A673 (cell line): ENCODE measurements around the gene ENO1. TPM values are rescaled to one million over a fixed set of nuclear protein-coding genes. Genes with fewer than 3 reads are reported as not detected.

Experiments used
- BruUV-seq: library from RNA; stranded (reverse); fragments of 400-500 nt; replicated peaks from 2 replicates; lab custom pipeline; 2021; lab: Mats Ljungman, UMichigan
- CTCF ChIA-PET: fragments of 300-600 bp; sonication (Branson Sonifier 250); formaldehyde crosslinking; loops from one replicate; lab custom pipeline; 2022; ENCODE audit warnings: antibody characterized with exemption; lab: Charles Lee
- POLR2A ChIA-PET: fragments of 300-600 bp; sonication (Branson Sonifier 250); formaldehyde crosslinking; loops from one replicate; lab custom pipeline; 2022; ENCODE audit warnings: antibody characterized with exemption; ENCODE audit not compliant: low non-redundant PET; lab: Charles Lee
- DNase-seq: peaks from one replicate; pipeline ENCODE4 v3.0.0-alpha.2; 2015; ENCODE audit warnings: low spot score
- H3K27ac ChIP-seq: fragments of 200-600 bp; sonication (generic); 2 replicates; pipeline ENCODE4 v1.5.1; 2016; ENCODE audit warnings: mixed run types, low read depth, mild to moderate bottlenecking, mixed read lengths, antibody characterized with exemption, low read length; ENCODE audit not compliant: poor library complexity, severe bottlenecking
- H3K27me3 ChIP-seq: fragments of 200-600 bp; sonication (generic); replicated peaks from 2 replicates; pipeline ENCODE4 v1.6.1; 2017; ENCODE audit warnings: mixed run types, low read depth, mild to moderate bottlenecking, mixed read lengths, antibody characterized with exemption, low read length; ENCODE audit not compliant: insufficient read depth, poor library complexity
- H3K36me3 ChIP-seq: fragments of 200-600 bp; sonication (generic); 2 replicates; pipeline ENCODE4 v1.6.1; 2016; ENCODE audit warnings: mixed run types, mild to moderate bottlenecking, mixed read lengths, antibody characterized with exemption, low read length; ENCODE audit not compliant: insufficient read depth, poor library complexity, severe bottlenecking
- H3K4me1 ChIP-seq: fragments of 200-600 bp; sonication (generic); 2 replicates; pipeline ENCODE4 v1.6.1; 2017; ENCODE audit warnings: mixed run types, mild to moderate bottlenecking, mixed read lengths, antibody characterized with exemption, low read length; ENCODE audit not compliant: insufficient read depth, poor library complexity, severe bottlenecking
- H3K4me3 ChIP-seq: fragments of 200-600 bp; sonication (generic); 2 replicates; pipeline ENCODE4 v1.5.1; 2016; ENCODE audit warnings: low read depth, mixed run types, mild to moderate bottlenecking, mixed read lengths, low read length; ENCODE audit not compliant: poor library complexity, severe bottlenecking
- H3K9me3 ChIP-seq: fragments of 200-600 bp; sonication (generic); 2 replicates; pipeline ENCODE4 v1.6.1; 2016; ENCODE audit warnings: mixed run types, low read depth, mild to moderate bottlenecking, mixed read lengths, antibody characterized with exemption, low read length; ENCODE audit not compliant: poor library complexity, severe bottlenecking
- EZH2 ChIP-seq: fragments of 200-600 bp; sonication (generic); IDR thresholded peaks from 2 replicates; pipeline ENCODE4 v1.6.1; 2017; ENCODE audit warnings: borderline replicate concordance, low read depth, mild to moderate bottlenecking, mixed read lengths, antibody characterized with exemption, low read length; ENCODE audit not compliant: poor library complexity, severe bottlenecking
- intact Hi-C: fragments of 100-400 bp; cut with micrococcal nuclease; formaldehyde crosslinking; loops from one replicate; pipeline ENCODE4 v1.10.0; 2022; ENCODE audit not compliant: unreplicated experiment
- total RNA-seq: library from RNA; stranded (reverse); gene quantifications from 2 replicates; pipeline ENCODE4 v1.2.3, GENCODE V29; 2021
- TF ChIP-seq, protein P1 (sequence below): fragments of 300-800, 200-600 bp; sonication (generic); conservative IDR thresholded peaks from 2 replicates; pipeline ENCODE4 v1.5.1; 2017; ENCODE audit warnings: low read depth, mild to moderate bottlenecking, antibody characterized with exemption, low read length, moderate library complexity, mixed read lengths

Gene ENO1
- total RNA-seq, 1 experiment from 2014 or later: 2,659 TPM

DNA sequence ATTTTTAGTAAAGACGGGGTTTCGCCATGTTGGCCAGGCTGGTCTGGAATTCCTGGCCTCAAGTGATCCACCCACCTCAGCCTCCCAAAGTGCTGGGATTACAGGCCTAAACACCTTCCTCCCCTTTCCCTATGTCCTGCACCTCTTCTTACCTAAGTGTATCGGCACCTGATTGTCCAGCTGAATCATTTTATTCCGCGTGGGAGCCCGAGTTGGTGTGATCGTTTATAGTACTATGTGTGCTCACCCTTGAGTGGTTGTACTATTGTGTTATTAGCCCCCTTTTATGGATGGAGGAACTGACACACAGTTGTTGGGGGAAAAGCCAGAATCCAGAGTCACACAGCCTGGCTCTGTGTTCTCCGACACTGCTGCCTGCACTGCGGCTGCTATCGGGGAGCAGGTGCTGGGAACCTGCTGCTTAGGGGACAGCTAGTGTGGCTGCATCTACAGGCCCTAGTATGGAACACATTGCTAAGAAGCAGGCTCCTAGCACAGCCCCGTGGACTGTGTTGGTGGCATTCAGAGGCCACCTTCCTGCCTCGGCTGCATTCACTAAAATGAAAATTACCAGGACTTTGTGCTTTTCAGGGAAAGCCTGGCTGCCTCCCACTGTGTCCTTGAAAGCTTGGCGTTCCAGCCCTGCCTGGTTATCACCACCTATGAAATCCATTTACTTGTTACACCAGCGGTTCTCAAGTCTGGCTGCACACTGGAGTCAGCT lies 21.6 kb downstream of the ENO1 start:
- Histone ChIP-seq H3K4me3 (no peak overlapping the region), H3K27ac (peak overlapping the region; percentile 26), H3K9me3 (no peaks in the 10 kb centered on the region), H3K36me3 (peaks cover 48% of the 10 kb centered on the region), H3K27me3 (no peaks in the 10 kb centered on the region), H3K4me1 (no peaks in the 10 kb centered on the region)
- TF ChIP-seq, protein P1, sequence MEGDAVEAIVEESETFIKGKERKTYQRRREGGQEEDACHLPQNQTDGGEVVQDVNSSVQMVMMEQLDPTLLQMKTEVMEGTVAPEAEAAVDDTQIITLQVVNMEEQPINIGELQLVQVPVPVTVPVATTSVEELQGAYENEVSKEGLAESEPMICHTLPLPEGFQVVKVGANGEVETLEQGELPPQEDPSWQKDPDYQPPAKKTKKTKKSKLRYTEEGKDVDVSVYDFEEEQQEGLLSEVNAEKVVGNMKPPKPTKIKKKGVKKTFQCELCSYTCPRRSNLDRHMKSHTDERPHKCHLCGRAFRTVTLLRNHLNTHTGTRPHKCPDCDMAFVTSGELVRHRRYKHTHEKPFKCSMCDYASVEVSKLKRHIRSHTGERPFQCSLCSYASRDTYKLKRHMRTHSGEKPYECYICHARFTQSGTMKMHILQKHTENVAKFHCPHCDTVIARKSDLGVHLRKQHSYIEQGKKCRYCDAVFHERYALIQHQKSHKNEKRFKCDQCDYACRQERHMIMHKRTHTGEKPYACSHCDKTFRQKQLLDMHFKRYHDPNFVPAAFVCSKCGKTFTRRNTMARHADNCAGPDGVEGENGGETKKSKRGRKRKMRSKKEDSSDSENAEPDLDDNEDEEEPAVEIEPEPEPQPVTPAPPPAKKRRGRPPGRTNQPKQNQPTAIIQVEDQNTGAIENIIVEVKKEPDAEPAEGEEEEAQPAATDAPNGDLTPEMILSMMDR: no peak
- TF ChIP-seq EZH2: no peak
- intact Hi-C loops: loop anchor here (10.0 kb wide), 2 partner anchors 392 to 502 kb away; no protein-coding TSS in a partner anchor
- POLR2A ChIA-PET: interaction anchor here (0.6 kb wide), 1 partner anchor 14 kb away, joined by 3 read pairs; no protein-coding TSS in a partner anchor
- BruUV-seq: no TSS peak
- CTCF ChIA-PET: no interaction called here
- no peak for DNase-seq

- Histone ChIP-seq H3K9me3 (no peaks in the 10 kb centered on the region), H3K4me1 (no peaks in the 10 kb centered on the region), H3K27me3 (no peaks in the 10 kb centered on the region), H3K36me3 (peaks cover 23% of the 10 kb centered on the region), H3K27ac (no peak overlapping the region), H3K4me3 (no peak overlapping the region)
- no TSS peak for BruUV-seq
- intact Hi-C loops: loop anchor here (10.0 kb wide), 2 partner anchors 389 to 499 kb away; no protein-coding TSS in a partner anchor
- ChIA-PET CTCF (no interaction called here), POLR2A (no interaction called here)
- no peak for DNase-seq
- no peak for TF ChIP-seq EZH2
- TF ChIP-seq, protein P1: no peak
Observed at GRCh38 chr1:8854240-8854639, 24.2 kb downstream of the ENO1 start.

- no peaks in the 10 kb centered on the region for H3K36me3 ChIP-seq
- POLR2A ChIA-PET: no interaction called here
- intact Hi-C loops: loop anchor here (2.0 to 10.0 kb wide), 3 partner anchors 290 to 496 kb away; no protein-coding TSS in a partner anchor
- TF ChIP-seq, protein P1: no peak
- TF ChIP-seq EZH2: no peak
- H3K27ac ChIP-seq: no peak overlapping the region
- H3K27me3 ChIP-seq: no peaks in the 10 kb centered on the region
- no peak overlapping the region for H3K4me3 ChIP-seq
- BruUV-seq: no TSS peak
- DNase-seq: no peak
- H3K4me1 ChIP-seq: peaks cover 8% of the 10 kb centered on the region
- CTCF ChIA-PET: interaction anchor here (0.7 kb wide), 1 partner anchor 137 kb away, joined by 9 read pairs; no protein-coding TSS in a partner anchor
- H3K9me3 ChIP-seq: no peaks in the 10 kb centered on the region
Observed at GRCh38 chr1:8851060-8851459, 27.4 kb downstream of the ENO1 start.
